NCI-H2029 treated with DMSO at 0.1 percent for 48 hours (cell line): ENCODE measurements around the gene NDUFA7.
"Not testable (repeated sequence)": the region's sequence is repeated elsewhere in the genome, so short reads cannot be mapped to it uniquely, and the experiment has no call there.

Source experiments
- DNase-seq: peaks from one replicate; lab custom pipeline; 2025; lab: John Stamatoyannopoulos, UW

NDUFA7 gene

GRCh38 chr19:8341504-8341903 lies 20.3 kb upstream of the NDUFA7 start:
- DNase-seq, result not testable (repeated sequence)

DNA sequence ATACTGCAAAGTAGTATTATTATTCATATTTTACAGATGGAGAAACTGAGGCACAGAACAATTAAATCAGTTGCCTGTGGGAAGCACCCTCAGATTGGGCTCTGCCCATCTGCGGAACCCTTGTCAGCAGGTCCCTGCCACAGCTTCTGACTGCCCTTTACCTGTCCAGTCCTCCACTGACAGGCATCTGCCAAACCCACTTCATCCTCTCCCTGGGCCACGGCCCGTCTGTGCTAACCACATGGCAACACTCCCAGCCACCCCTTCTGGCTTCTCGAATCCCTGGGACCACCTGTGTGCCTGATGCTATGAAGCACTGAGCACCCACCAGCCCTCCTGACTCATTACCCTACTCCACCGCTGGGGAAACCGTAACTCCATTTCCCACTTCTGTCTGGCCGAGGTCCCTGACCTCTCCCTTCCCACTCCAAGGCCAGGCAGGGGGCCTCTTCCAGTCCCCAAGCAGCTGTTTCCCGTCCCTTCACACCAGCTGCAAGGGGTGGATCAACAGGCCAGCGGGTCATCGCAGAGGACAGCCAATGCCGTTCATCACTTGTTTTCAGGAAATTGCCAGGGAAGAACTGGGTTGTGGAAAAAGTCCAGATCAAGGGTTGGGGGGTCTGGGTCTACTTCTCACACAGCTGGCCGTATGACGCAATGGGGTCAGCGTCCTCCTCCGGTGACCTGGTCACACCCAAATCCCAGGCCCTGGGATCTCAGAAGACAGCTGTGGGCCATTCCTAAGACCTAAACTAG lies 19.3 kb upstream of the NDUFA7 start:
- DNase-seq, result no peak

GRCh38 chr19:8338835-8339234 lies 17.7 kb upstream of the NDUFA7 start:
- no peak for DNase-seq

- no peak for DNase-seq
Observed at GRCh38 chr19:8337728-8338127, 16.6 kb upstream of the NDUFA7 start.

DNA sequence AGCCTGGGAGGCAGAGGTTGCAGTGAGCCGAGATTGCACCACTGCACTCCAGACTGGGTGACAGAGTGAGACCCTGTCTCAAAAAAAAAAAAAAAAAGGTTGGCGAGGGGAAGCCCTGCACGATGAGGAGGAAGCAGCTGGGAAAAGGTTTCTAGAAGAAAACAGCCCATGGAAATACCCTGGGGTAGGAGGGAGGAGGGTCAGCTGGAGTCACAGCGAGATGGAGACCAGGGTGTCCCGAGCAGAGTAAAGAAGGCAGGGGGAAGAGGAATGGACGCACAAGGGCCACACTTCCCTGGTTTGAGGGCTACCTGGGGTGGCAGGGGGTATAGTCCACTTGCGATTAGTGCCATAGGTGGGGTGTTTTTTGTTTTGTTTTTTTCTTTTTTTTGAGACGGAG lies 15.5 kb upstream of the NDUFA7 start:
- DNase-seq, result no peak

DNA sequence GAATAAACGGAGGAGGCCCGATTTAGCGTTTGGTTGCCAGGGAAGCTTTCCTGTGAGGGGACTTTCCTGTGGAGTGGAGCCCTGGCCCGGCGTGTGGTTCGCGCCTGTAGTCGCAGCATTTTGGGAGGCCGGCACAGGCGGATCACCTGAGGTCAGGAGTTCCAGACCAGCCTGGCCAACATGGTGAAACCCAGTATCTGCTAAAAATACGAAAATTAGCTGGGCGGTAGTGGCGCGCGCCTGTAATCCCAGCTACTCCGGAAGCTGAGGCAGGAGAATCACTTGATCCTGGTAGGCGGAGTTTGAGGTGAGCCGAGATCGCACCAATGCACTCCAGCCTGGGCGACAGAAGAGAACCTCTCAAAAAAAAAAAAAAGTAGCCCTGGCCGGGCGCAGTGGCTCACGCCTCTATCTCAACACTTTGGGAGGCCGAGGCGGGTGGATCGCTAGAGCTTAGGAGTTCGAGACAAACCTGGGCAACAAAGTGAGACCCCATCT lies 14.9 kb upstream of the NDUFA7 start:
- no peak for DNase-seq

- no peak for DNase-seq
Observed at GRCh38 chr19:8335343-8336071, 14.3 kb upstream of the NDUFA7 start.

- peak; percentile 39 for DNase-seq
Observed at GRCh38 chr19:8334458-8335342, 13.5 kb upstream of the NDUFA7 start.

GRCh38 chr19:8333767-8334457 lies 12.7 kb upstream of the NDUFA7 start:
- no peak for DNase-seq

- DNase-seq, result no peak
Observed at GRCh38 chr19:8332976-8333766, 12.0 kb upstream of the NDUFA7 start.

DNA sequence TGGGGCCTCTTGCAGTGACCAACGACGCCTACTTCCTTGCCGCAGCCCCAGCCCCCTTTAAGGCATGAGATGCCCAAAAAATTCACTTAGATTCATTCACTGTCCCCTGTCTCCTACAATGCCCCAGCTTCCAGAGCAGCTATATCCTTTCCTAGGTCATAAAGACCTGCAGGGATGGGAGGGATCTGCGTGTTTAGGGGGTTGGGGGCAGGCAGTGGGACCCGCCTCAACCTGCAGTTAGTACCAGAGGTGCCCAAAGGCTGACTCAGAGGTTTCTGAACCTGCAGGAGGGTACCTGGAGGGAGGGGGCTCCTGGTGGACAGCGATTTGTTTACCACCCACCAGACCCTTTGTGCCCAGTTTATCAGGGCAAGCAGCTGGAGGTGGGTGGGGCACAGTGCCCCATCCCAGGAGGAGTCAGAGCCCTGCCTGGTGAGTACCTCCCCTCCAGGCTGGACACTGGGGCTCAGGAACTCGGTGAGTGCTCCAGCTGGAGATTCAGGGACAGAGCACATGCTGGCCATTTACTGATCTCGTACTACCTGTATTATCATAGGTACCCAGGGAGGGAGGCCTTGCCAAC lies 10.2 kb upstream of the NDUFA7 start:
- DNase-seq, result no peak

- no peak for DNase-seq
Observed at GRCh38 chr19:8329996-8330395, 8.8 kb upstream of the NDUFA7 start.

GRCh38 chr19:8325454-8325853 lies 4.3 kb upstream of the NDUFA7 start:
- no peak for DNase-seq

- peak; percentile 48 for DNase-seq
Observed at GRCh38 chr19:8324186-8325050, 3.2 kb upstream of the NDUFA7 start.

- no peak for DNase-seq
Observed at GRCh38 chr19:8323781-8324185, 2.6 kb upstream of the NDUFA7 start.

- DNase-seq, result no peak
Observed at GRCh38 chr19:8322638-8322997, 1.4 kb upstream of the NDUFA7 start.

- DNase-seq, result no peak
Observed at GRCh38 chr19:8321986-8322637, 937 bp upstream of the NDUFA7 start.

DNA sequence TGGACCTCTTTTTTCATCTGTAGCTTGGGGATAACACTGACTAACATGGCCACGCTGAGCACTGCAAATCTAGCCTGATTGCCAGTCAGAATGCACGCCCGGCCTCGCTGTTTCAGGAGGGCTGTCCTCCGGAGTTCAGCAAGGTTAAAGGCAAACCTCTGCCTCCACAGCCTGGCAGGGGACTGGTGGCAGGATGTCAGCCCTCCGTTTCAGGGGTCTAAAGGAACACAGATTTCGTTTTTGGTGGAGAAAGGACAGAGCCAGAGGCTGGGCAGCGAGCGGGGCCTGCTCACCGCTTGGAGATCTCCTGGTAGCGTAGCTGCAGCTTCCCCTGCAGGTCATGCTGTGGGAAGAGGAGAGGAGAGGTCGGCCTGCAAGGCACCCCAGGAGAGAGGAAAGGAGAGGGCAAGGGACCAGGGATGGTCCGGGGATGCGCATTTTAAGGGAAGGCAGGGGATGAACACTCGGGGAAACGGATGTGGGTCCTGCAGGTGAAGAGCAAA lies 560 bp downstream of the NDUFA7 start:
- no peak for DNase-seq
